ENCODE data around the gene TMEM170A.

- TF ChIP-seq CTCF (IDR thresholded peaks at IDR 0.05; ENCODE audit: insufficient read depth, low read depth, low read length) (no peak), EZH2 (IDR thresholded peaks at IDR 0.05; ENCODE audit: insufficient read depth, low read length) (no peak)
These were observed 36.9 kb upstream of the TMEM170A start for GRCh38 chr16:75501359-75501758.
